NCI-H748 treated with DMSO at 0.1 percent for 48 hours (cell line): ENCODE data around the gene CEP97.

Experiments
- DNase-seq: peaks from one replicate; lab custom pipeline; 2025; lab: John Stamatoyannopoulos, UW

Gene CEP97

GRCh38 chr3:101778385-101779046, 54.1 kb downstream of the CEP97 start:
- no peak for DNase-seq

- peak; percentile 67 for DNase-seq
Measured at GRCh38 chr3:101779047-101779821, 54.8 kb downstream of the CEP97 start, which contains the start of gene NXPE3. TSS of gene NXPE3 (plus strand) at chr3:101779211. CDS start at chr3:101785597, 6,386 bp downstream.

GRCh38 chr3:101779822-101780381, 55.5 kb downstream of the CEP97 start:
- no peak for DNase-seq

GRCh38 chr3:101780661-101781060, 56.2 kb downstream of the CEP97 start:
- DNase-seq = no peak

DNA sequence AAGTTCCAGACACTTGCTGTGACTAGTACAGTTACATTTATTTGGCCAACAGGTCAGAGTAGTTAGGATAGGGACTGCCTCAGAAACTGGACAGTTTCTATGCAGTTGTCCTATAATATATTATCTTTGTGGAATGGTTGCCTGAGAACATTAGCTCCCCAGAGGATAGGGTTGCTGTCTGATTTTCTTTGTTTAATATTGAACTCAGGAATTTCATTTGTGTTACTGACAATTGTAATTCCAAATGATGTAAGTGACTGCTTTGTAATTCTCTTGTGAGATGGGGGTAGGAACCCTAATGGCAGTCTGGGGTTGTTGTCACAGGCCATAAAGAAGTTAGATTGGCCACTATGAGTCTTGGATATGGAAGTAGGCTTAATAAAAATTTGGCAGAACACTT, 56.8 kb downstream of the CEP97 start:
- DNase-seq = no peak

DNA sequence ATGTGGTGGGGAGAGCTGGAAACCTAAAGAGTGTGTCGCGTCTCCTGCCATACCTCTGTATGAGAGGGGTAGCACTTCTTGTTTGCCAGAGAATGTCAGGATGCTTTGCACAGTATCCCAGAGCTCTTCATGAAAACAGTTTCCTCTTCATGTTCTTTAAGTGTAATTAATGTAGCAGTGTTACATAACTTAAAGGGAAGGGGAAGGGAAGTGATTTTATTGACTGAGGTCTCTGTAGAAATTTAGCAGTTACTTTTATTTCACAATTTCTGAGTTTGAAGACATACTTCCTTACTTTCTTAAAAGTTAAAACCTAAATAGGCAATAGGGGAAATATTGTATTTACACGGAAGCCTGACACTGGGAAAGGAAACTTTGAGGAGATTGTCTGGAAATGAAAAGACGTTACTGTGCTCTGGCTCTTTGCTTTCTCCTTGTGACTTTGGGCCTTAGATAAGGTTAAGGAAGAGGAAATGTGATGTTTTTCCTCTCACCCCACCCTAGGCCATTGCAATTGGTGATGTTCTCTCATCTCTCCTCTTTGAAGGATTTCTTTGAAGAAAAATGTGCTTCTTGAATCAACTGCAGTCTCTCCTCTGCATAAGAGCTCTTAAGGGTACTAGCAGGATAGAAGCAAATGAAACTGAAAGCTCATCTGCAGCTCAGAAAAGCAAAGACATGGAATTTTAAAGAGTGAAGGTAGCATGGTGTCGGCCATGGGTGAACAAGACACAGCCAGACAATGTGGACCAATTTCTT, 60.6 kb downstream of the CEP97 start:
- DNase-seq = no peak

- no peak for DNase-seq
Measured at GRCh38 chr3:101791778-101792177, 67.4 kb downstream of the CEP97 start.

- no peak for DNase-seq
Measured at GRCh38 chr3:101796077-101796680, 71.8 kb downstream of the CEP97 start.

- DNase-seq = no peak
Measured at GRCh38 chr3:101801174-101801573, 76.8 kb downstream of the CEP97 start.

- DNase-seq = no peak
Measured at GRCh38 chr3:101802179-101802578, 77.8 kb downstream of the CEP97 start.

DNA sequence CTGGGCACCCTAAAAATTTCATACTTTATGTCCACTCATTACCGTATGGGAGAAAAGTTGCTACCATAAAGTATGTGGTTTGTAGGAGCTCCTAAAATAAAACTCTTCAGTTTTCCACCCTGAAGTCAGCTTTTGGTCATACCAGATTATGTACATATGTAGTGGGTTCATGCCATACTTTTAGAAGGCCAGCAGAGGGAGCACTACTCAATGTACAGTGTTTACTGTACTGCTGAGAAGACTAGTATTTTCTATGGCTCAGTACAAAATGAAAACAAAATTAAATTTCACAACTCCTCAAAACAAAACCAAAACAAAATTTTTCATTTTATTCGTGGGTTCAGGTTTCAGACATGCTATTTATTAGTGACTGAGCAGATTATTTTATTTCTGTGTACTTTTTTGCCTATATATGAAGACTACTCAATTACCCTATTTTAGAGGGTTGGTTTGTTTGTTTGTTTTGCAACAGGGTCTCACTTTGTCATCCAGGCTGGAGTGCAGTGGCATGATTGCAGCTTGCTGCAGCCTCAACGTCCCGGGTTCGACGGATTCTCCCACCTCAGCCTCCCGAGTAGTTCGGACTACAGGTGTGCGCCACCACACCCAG, 78.9 kb downstream of the CEP97 start:
- DNase-seq = peak; percentile 44

DNA sequence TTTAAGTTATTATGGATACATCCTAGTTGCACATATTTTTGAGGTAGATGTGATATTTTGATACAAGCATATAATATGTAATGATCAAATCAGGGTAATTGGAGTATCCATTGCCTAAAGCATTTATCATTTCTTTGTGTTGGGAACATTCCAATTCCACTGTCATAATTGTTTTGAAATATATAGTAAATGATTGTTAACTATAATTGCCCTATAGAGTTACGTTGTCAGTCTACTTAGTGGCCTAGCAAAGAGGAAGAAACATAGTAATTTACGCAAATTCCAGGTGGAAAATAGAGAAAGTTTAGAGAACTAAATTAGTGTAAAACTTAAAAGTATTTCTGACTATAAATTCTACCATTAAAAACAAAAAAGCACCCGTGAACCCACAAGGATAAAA, 79.5 kb downstream of the CEP97 start:
- no peak for DNase-seq

GRCh38 chr3:101806491-101806890, 82.1 kb downstream of the CEP97 start:
- no peak for DNase-seq

- no peak for DNase-seq
Measured at GRCh38 chr3:101807888-101808287, 83.5 kb downstream of the CEP97 start.

- DNase-seq = no peak
Measured at GRCh38 chr3:101809178-101810021, 85.0 kb downstream of the CEP97 start.

DNA sequence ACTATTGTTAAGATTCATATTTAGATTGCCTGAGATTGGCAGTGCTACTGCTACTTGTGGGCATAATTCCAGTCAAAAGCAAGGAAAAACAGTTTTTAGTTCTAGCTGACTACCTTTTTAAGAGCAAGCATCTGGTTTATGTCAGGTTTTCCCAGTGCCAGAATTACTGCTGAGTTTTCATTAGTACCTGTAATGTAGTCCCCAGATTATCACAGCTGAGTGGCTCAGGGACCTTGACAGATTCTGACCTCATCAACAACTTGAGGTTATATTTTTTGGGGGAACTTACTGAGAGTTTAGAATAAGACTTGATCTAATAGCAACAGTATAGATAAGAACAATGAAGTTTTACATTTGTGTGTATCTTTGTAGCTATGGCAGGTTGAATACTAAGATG, 85.6 kb downstream of the CEP97 start:
- no peak for DNase-seq

DNA sequence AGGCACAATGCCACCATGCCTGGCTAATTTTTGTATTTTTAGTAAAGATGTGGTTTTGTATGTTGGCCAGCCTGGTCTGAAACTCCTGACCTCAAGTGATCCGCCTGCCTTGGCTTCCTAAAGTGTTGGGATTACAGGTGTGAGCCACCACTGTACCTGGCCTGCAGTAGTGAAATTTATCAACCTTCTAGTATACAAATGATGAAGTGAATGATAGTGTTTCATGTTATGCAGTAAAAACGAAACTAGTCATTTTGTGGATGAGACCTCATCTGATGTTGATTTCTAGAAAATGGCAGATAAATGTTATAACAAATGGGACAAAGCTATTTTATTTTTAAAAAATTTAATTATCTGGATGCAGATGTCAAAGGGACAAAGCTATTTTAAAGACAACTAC, 87.5 kb downstream of the CEP97 start:
- no peak for DNase-seq

DNA sequence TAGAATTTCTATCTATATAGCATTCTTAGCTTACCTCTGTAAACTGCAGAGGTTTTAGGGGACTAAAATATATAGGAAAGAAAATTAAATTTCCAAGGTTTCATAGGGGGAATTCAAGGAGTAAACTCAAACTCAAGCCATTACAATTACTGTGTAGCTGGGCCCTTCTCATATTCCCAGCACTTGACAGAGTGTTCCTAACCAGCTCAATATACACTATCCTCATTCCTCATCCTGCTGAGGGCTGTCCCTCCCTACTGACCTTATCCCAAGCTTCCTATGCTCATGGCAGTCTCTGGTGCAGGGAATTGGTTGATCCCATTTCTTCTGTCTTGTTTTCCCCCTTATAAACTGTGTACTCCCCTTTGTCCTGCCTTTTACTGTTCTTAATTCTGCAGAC, 88.5 kb downstream of the CEP97 start:
- no peak for DNase-seq

- no peak for DNase-seq
Measured at GRCh38 chr3:101813817-101814440, 89.5 kb downstream of the CEP97 start.

GRCh38 chr3:101814835-101815234, 90.4 kb downstream of the CEP97 start:
- no peak for DNase-seq
